GM18868 (cell line): ENCODE results near the gene GORASP1.

Experiments
- ATAC-seq: cut with Tn5 transposase; IDR thresholded peaks from one replicate; pipeline ENCODE4 v1.9.1; 2021; ENCODE audit warnings: mild to moderate bottlenecking, moderate library complexity; ENCODE audit not compliant: unreplicated experiment

GORASP1 gene

DNA sequence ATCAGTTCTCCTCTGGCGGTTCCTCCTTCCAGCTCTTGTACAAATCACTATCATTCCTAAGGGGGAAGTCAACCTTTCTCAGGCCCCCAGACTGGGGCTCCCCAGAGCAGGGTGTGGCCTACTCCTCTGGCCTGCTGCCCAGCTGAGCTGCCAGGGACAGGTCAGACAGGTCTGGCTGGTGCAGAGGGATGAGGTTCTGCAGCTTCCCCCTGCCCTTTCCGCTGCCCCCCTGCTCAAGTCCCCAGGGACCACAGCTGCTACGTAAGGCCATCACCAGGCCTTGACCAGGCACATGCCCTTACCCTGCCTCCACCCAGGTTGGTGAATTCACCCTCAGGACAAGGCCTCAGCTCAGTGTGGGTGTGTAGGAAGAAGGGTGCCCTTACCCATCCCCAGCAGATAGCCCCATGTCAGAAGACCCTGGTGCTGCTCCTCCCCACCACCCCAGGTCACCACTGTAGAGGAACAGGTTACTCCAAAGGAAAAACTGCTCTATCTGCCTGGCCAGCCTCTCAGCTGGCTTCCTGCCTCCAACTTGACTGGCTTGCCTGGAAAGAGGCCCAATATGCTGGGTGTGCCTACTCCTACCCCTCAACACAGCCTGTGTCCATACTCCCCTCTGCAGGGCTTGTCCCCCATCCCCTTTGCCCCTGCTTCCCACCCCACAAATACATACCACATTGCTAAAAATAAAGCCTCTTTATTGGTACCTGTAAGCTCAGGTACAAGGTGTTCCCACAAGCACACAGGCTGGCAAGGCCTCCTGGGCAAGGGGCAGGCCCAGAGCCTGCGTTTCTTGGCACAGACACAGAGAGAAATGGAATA lies 34.0 kb upstream of the GORASP1 start:
- ATAC-seq: no peak

DNA sequence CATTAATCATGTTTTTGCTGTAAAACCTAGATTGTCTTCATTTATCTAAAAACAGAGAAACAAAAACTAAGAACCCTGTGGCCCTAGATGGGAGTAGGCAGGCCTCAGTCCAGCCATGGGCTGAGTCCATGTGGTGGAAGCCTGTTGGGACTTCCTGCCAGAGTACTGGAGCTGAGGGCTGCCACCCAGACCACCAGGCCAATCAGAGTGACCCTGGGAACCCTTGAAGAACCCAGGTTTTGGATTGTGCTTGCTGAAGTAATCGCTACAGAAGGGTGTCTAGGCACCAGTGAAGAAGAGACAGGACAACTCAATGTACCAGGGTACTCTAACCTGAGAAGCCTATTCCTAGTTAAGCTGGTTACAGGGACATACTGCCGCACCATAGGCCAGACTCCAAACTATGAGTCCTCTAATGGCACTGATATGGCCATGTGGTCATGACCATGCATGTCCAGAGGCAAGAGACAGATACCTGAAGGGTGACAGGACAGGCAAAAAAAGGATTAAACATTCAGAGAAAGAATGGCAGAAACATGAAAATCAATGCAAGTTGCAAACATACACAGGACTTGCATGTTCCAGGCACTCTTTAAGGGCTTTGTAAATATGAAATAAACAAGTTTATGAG lies 33.0 kb upstream of the GORASP1 start:
- no peak for ATAC-seq

- no peak for ATAC-seq
Observed at GRCh38 chr3:39139442-39139841, 32.0 kb upstream of the GORASP1 start.

- no peak for ATAC-seq
Observed at GRCh38 chr3:39138804-39139415, 31.5 kb upstream of the GORASP1 start.

GRCh38 chr3:39137991-39138803 lies 30.8 kb upstream of the GORASP1 start:
- no peak for ATAC-seq

GRCh38 chr3:39137435-39137936 lies 30.1 kb upstream of the GORASP1 start:
- ATAC-seq: no peak

- no peak for ATAC-seq
Observed at GRCh38 chr3:39136533-39137434, 29.4 kb upstream of the GORASP1 start.

GRCh38 chr3:39135170-39135805 lies 27.9 kb upstream of the GORASP1 start:
- ATAC-seq: no peak

DNA sequence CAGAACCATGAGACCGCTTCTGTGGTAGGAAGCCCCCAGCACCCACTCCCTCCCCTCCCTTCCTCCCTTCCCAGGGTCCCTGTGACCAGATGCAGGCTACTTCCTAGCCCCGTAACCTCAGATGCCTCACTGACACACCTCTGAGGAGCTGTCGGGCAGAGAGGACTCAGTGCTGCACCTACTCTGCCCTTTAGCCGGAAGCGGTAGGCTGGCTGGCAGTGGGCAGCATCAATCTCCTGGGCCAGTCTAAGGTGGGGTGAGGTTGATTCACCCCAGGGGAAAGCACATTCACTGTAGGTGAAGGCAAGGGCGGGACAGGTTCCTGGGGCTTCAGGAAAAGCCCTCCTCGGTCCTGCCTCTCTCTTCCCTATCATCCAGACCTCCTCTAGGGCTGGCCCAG lies 26.9 kb upstream of the GORASP1 start:
- ATAC-seq: no peak

DNA sequence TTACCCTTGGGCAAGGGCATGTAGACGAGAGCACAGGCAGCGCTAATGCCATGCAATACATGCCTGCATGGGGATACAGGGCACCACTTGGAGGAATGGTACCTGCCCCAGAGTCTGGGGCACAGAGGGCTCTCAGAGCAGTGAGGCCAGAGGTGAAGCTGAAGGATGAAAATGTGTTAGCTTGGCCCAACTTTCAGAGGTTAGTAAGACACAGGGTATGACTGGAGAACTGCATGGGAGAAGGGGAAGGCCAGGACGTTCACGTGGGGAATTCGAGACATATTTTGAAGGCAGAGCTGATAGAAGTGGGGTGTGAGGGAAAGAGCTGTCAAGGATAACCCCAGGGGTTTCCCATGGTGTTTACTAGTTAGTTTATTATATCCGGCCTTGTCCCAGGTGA lies 26.4 kb upstream of the GORASP1 start:
- no peak for ATAC-seq

DNA sequence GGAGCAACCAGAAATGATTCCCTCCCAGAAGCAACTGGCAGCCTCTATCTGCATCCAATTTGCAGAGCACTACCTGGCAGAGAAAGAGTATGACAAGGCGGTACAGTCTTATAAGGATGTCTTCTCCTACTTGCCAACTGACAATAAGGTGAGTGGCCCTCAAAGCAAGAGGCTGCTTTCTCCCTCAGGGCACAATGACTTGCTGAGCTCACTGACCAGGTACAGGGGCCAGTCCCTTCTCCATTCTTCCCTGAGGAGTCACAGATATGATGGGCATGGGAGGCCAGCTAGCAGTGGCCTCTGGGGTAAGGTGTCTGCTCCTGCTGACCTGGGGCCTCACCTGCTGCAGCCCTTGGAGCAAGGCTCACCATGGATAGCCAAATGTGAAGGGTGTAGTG lies 25.7 kb upstream of the GORASP1 start:
- ATAC-seq: no peak

- ATAC-seq: no peak
Observed at GRCh38 chr3:39132096-39133092, 25.0 kb upstream of the GORASP1 start.

- ATAC-seq: no peak
Observed at GRCh38 chr3:39130693-39131265, 23.4 kb upstream of the GORASP1 start.

GRCh38 chr3:39130026-39130425 lies 22.6 kb upstream of the GORASP1 start:
- ATAC-seq: no peak

GRCh38 chr3:39128951-39129350 lies 21.5 kb upstream of the GORASP1 start:
- no peak for ATAC-seq

DNA sequence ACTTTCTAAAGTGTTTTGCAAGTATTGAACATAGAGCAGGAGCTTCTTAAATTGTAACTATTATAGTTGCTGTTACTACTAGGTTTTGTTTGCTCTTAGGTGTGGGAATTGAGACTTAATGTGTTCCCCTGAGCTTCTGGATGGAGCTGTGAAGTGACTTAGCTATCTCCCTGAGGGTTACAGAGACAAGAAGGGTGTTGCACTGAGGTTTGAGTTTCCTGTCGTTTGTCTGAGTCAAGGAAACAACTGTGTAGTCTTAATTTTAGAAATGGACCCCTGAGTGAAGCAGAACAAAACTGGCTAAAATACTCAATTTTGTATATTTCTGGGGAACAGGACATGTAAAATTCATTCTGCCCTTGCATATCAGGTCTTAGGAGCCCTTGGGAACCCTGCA lies 20.5 kb upstream of the GORASP1 start:
- no peak for ATAC-seq

GRCh38 chr3:39127269-39127907 lies 20.0 kb upstream of the GORASP1 start:
- no peak for ATAC-seq
